ENCODE results near the gene HELQ. TPM values are rescaled to one million over a fixed set of nuclear protein-coding genes. Genes with fewer than 3 reads are reported as not detected.
"Not testable (repeated sequence)": the region's sequence is repeated elsewhere in the genome, so short reads cannot be mapped to it uniquely, and the experiment has no call there.

Gene HELQ
- total RNA-seq (20.9 TPM), polyA plus RNA-seq (14.3 TPM)
- long read RNA-seq, donor 1, partial matches to known transcripts = 0 of 1 reads
- long read RNA-seq, donor 1, other reads (novel, unspliced or antisense) = 0 of 1 reads
- long read RNA-seq, donor 2 = 0 reads
- long read RNA-seq, donor 3, partial matches to known transcripts = 0 of 4 reads
- long read RNA-seq, donor 3, other reads (novel, unspliced or antisense) = 0 of 4 reads
- long read RNA-seq, donor 4, partial matches to known transcripts = 40 of 133 reads
- long read RNA-seq, donor 4, other reads (novel, unspliced or antisense) = 90 of 133 reads
- long read RNA-seq, donor 5, transcript HELQ-206 (2 exons, 574 nt) = major isoform, 6 of 8 reads
- long read RNA-seq, donor 5, partial matches to known transcripts = 0 of 8 reads
- long read RNA-seq, donor 5, other reads (novel, unspliced or antisense) = 0 of 8 reads
- long read RNA-seq, donor 6, partial matches to known transcripts = 6 of 9 reads
- long read RNA-seq, donor 6, other reads (novel, unspliced or antisense) = 0 of 9 reads
- long read RNA-seq, donor 7, partial matches to known transcripts = 0 of 4 reads
- long read RNA-seq, donor 7, other reads (novel, unspliced or antisense) = 0 of 4 reads
- long read RNA-seq, donor 8 = 0 reads
- long read RNA-seq, donor 9, partial matches to known transcripts = 0 of 3 reads
- long read RNA-seq, donor 9, other reads (novel, unspliced or antisense) = 0 of 3 reads
- long read RNA-seq, donor 10, partial matches to known transcripts = 5 of 8 reads
- long read RNA-seq, donor 10, other reads (novel, unspliced or antisense) = 0 of 8 reads

GRCh38 chr4:83455281-83456183, at the start of gene HELQ, which contains the start of gene MRPS18C:
TSS of gene HELQ (minus strand) at chr4:83455823. CDS start at chr4:83455693, 130 bp downstream.
TSS of gene MRPS18C (plus strand) at chr4:83456058. CDS start at chr4:83456078, 20 bp downstream.
- Histone ChIP-seq H3K27me3 (ENCODE audit: control insufficient read depth in 2 of 2, insufficient read depth in 1 of 2, low read length in 1 of 2) (no peaks in the 10 kb centered on the region), H3K9me3 (ENCODE audit: control insufficient read depth in 2 of 2, insufficient read depth in 1 of 2, low read length in 1 of 2) (no peaks in the 10 kb centered on the region), H3K4me3 (ENCODE audit: low read length in 2 of 2) (peak within 1 kb of the TSS; percentile 81 to 100), H3K36me3 (ENCODE audit: control insufficient read depth in 2 of 2, insufficient read depth in 2 of 2, low read length in 1 of 2) (peaks cover 9 to 46% of the 10 kb centered on the region in 2 donors), H3K27ac (ENCODE audit: low read depth in 1 of 2, low read length in 1 of 2) (peak within 1 kb of the TSS; percentile 98 to 99), H3K4me1 (ENCODE audit: control insufficient read depth in 2 of 2, insufficient read depth in 2 of 2, low read length in 2 of 2) (peaks cover 2 to 11% of the 10 kb centered on the region in 2 donors)
- DNase-seq (ENCODE audit: low read depth in 6 of 9, low spot score in 9 of 9) = peak; percentile 94 to 100 (median 98)
- under 1% methylated on average over 58 of the region's 58 CpGs for WGBS

DNA sequence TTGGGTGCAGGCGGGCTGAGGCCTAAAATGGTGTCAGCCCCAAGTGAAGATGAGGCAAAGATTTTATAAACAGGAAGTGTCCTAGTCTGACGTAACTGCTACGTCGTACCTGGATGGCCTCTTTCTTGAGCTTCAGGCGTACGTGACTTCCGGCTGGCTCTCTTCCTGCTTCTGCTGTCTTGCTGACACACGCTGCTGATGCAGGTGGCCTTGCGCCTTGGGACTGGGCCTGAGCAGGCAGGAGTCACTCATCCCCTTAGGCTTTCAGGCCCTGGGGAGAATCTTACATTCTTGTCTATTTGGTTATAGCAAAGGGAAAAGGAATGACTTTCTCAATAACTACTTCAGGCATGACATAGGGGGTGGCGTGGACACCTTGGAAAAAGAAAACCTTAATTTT, 49.4 kb upstream of the HELQ start:
- WGBS = 97% methylated on average over 10 of the region's 10 CpGs
- Histone ChIP-seq H3K36me3 (ENCODE audit: control insufficient read depth in 2 of 2, insufficient read depth in 2 of 2, low read length in 1 of 2) (no peaks in the 10 kb centered on the region), H3K27me3 (ENCODE audit: control insufficient read depth in 2 of 2, insufficient read depth in 1 of 2, low read length in 1 of 2) (no peaks in the 10 kb centered on the region), H3K9me3 (ENCODE audit: control insufficient read depth in 2 of 2, insufficient read depth in 1 of 2, low read length in 1 of 2) (no peaks in the 10 kb centered on the region), H3K4me1 (ENCODE audit: control insufficient read depth in 2 of 2, insufficient read depth in 2 of 2, low read length in 2 of 2) (peaks cover 0 to 3% of the 10 kb centered on the region in 2 donors), H3K4me3 (ENCODE audit: low read length in 2 of 2) (no peak overlapping the region), H3K27ac (ENCODE audit: low read depth in 1 of 2, low read length in 1 of 2) (no peak overlapping the region)
- no peak for DNase-seq (ENCODE audit: low read depth in 6 of 9, low spot score in 9 of 9)

DNA sequence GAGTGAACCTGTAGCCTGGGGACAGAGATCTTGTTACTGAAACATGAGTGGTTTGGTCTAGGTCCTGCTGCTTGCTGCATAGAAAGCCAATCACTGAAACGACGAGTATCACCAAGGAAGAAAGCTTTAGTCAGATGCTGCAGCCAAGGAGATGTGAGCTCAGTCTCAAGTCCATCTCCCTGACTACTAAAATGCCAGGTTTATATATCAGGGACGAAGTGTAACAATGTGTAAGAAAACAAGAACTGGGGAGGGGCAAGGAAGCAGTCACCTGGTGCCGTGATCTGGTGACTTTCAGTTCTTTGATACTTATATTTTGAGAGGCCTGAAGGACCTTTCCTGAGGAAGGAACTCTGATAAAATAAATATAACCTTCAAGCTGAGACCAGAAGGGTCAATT, 48.9 kb upstream of the HELQ start:
- Histone ChIP-seq H3K9me3 (ENCODE audit: control insufficient read depth in 2 of 2, insufficient read depth in 1 of 2, low read length in 1 of 2) (no peaks in the 10 kb centered on the region), H3K27ac (ENCODE audit: low read depth in 1 of 2, low read length in 1 of 2) (no peak overlapping the region), H3K4me3 (ENCODE audit: low read length in 2 of 2) (no peak overlapping the region), H3K4me1 (ENCODE audit: control insufficient read depth in 2 of 2, insufficient read depth in 2 of 2, low read length in 2 of 2) (peaks cover 0 to 3% of the 10 kb centered on the region in 2 donors), H3K36me3 (ENCODE audit: control insufficient read depth in 2 of 2, insufficient read depth in 2 of 2, low read length in 1 of 2) (no peaks in the 10 kb centered on the region), H3K27me3 (ENCODE audit: control insufficient read depth in 2 of 2, insufficient read depth in 1 of 2, low read length in 1 of 2) (no peaks in the 10 kb centered on the region)
- WGBS = 92% methylated on average over 4 of the region's 4 CpGs
- DNase-seq (ENCODE audit: low read depth in 6 of 9, low spot score in 9 of 9) = no peak

DNA sequence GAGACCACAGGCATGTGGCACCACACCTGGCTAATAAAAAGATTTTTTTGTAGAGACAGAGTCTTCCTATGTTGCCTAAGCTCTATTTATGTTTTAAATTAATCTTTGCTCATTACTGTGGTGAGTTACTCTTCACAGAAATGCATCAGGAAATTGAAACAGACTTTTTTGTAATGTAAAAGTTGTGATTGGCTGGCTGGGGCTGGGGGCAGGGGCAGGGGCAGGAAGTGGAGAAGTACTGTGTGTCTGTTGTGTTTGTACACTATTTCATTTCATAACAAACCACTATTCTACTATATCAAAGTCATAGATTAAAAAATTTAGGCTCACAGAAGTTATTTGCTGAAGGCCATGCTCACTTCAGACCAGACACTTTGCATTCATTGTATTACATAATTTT, 48.4 kb upstream of the HELQ start:
- Histone ChIP-seq H3K27ac (ENCODE audit: low read depth in 1 of 2, low read length in 1 of 2) (no peak overlapping the region), H3K4me1 (ENCODE audit: control insufficient read depth in 2 of 2, insufficient read depth in 2 of 2, low read length in 2 of 2) (peaks cover 0 to 3% of the 10 kb centered on the region in 2 donors), H3K36me3 (ENCODE audit: control insufficient read depth in 2 of 2, insufficient read depth in 2 of 2, low read length in 1 of 2) (no peaks in the 10 kb centered on the region), H3K4me3 (ENCODE audit: low read length in 2 of 2) (no peak overlapping the region), H3K27me3 (ENCODE audit: control insufficient read depth in 2 of 2, insufficient read depth in 1 of 2, low read length in 1 of 2) (no peaks in the 10 kb centered on the region), H3K9me3 (ENCODE audit: control insufficient read depth in 2 of 2, insufficient read depth in 1 of 2, low read length in 1 of 2) (no peaks in the 10 kb centered on the region)
- peak in 1 of 9 donors; percentile 22 for DNase-seq (ENCODE audit: low read depth in 6 of 9, low spot score in 9 of 9)

- 96% methylated on average over 3 of the region's 3 CpGs for WGBS
- H3K36me3 ChIP-seq (ENCODE audit: control insufficient read depth in 2 of 2, insufficient read depth in 2 of 2, low read length in 1 of 2); H3K27ac ChIP-seq (ENCODE audit: low read depth in 1 of 2, low read length in 1 of 2); H3K27me3 ChIP-seq (ENCODE audit: control insufficient read depth in 2 of 2, insufficient read depth in 1 of 2, low read length in 1 of 2); H3K4me3 ChIP-seq (ENCODE audit: low read length in 2 of 2); DNase-seq (ENCODE audit: low read depth in 6 of 9, low spot score in 9 of 9); H3K4me1 ChIP-seq (ENCODE audit: control insufficient read depth in 2 of 2, insufficient read depth in 2 of 2, low read length in 2 of 2); H3K9me3 ChIP-seq (ENCODE audit: control insufficient read depth in 2 of 2, insufficient read depth in 1 of 2, low read length in 1 of 2): not testable (repeated sequence)
These were observed 46.0 kb upstream of the HELQ start for GRCh38 chr4:83501671-83502070.

GRCh38 chr4:83498187-83498586, 42.6 kb upstream of the HELQ start:
- no peaks in the 10 kb centered on the region for H3K36me3 ChIP-seq (ENCODE audit: control insufficient read depth in 2 of 2, insufficient read depth in 2 of 2, low read length in 1 of 2)
- no peak for DNase-seq (ENCODE audit: low read depth in 6 of 9, low spot score in 9 of 9)
- H3K27ac ChIP-seq (ENCODE audit: low read depth in 1 of 2, low read length in 1 of 2) = no peak overlapping the region
- H3K4me3 ChIP-seq (ENCODE audit: low read length in 2 of 2) = no peak overlapping the region
- WGBS = 100% methylated on average over 1 of the region's 1 CpG
- no peaks in the 10 kb centered on the region for H3K4me1 ChIP-seq (ENCODE audit: control insufficient read depth in 2 of 2, insufficient read depth in 2 of 2, low read length in 2 of 2)
- no peaks in the 10 kb centered on the region for H3K27me3 ChIP-seq (ENCODE audit: control insufficient read depth in 2 of 2, insufficient read depth in 1 of 2, low read length in 1 of 2)
- no peaks in the 10 kb centered on the region for H3K9me3 ChIP-seq (ENCODE audit: control insufficient read depth in 2 of 2, insufficient read depth in 1 of 2, low read length in 1 of 2)

DNA sequence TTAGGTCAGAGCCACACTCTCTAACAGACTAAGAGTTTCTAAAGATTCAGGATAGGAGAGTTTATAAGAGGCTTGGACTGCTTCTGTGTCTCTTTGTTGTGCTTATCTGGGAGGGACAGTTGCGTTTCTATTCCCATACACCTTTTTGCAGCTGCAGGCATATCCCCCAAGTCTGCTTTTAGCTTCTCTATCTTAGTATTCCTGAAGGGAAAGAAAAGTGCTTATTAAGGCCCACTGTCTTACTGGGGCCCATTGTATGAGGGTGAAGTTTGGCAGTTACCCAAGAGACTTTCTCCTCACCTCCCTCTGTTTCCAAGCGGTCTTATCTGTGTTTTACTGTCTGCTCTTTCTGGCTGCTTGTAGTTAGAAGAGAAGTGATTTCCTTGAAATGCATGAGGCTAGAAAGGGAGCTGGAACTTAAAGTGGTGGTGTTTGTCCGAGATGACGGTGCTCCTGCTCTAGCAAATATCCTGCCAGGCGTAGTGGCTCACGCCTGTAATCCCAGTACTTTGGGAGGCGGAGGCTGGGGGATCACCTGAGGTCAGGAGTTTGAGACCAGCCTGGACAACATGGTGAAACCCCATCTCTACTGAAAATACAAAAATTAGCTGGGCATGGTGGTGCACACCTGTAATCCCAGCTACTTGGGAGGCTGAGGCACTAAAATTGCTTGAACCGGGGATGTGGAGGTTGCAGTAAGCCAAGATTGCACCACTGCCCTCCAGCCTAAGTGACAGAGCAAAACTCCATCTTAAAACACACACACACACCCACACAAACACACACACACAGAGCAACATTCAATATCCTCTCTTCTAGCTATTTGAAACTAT, 40.7 kb upstream of the HELQ start:
- H3K36me3 ChIP-seq (ENCODE audit: control insufficient read depth in 2 of 2, insufficient read depth in 2 of 2, low read length in 1 of 2); H3K27ac ChIP-seq (ENCODE audit: low read depth in 1 of 2, low read length in 1 of 2); H3K9me3 ChIP-seq (ENCODE audit: control insufficient read depth in 2 of 2, insufficient read depth in 1 of 2, low read length in 1 of 2); H3K4me1 ChIP-seq (ENCODE audit: control insufficient read depth in 2 of 2, insufficient read depth in 2 of 2, low read length in 2 of 2); H3K27me3 ChIP-seq (ENCODE audit: control insufficient read depth in 2 of 2, insufficient read depth in 1 of 2, low read length in 1 of 2); H3K4me3 ChIP-seq (ENCODE audit: low read length in 2 of 2); DNase-seq (ENCODE audit: low read depth in 6 of 9, low spot score in 9 of 9): not testable (repeated sequence)
- WGBS = 98% methylated on average over 8 of the region's 8 CpGs

DNA sequence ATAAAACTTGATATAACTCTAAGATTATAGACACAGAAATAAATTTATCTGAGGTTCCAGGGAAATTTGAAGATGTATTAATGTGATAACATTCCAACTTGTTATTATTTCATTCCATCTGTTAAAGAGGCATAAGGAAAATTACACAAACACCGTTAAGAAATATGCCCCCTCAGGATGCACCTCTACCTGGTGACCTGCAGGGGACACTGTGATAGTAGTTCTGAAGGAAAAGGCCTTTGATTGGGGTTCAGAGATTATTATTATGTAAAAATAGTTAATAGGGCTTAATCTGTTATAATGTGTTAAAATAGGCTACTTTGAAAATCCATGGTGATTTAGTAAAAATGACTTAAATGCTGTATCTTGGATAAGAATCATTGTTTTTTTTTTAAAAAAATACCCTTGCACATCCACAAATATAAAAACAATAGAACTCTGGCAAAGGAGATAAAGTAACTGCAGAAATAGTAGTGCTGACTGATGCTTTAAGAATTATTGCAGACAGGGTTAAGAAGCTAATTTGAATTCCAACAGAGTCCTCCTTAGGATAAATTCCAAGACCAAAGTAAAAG, 35.3 kb upstream of the HELQ start:
- DNase-seq (ENCODE audit: low read depth in 6 of 9, low spot score in 9 of 9) = peak in 1 of 9 donors; percentile 37
- Histone ChIP-seq H3K27me3 (ENCODE audit: control insufficient read depth in 2 of 2, insufficient read depth in 1 of 2, low read length in 1 of 2) (no peaks in the 10 kb centered on the region), H3K27ac (ENCODE audit: low read depth in 1 of 2, low read length in 1 of 2) (no peak overlapping the region), H3K9me3 (ENCODE audit: control insufficient read depth in 2 of 2, insufficient read depth in 1 of 2, low read length in 1 of 2) (no peaks in the 10 kb centered on the region), H3K4me3 (ENCODE audit: low read length in 2 of 2) (no peak overlapping the region), H3K4me1 (ENCODE audit: control insufficient read depth in 2 of 2, insufficient read depth in 2 of 2, low read length in 2 of 2) (no peaks in the 10 kb centered on the region), H3K36me3 (ENCODE audit: control insufficient read depth in 2 of 2, insufficient read depth in 2 of 2, low read length in 1 of 2) (no peaks in the 10 kb centered on the region)
- 14% methylated on average over 1 of the region's 1 CpG for WGBS

Measured in thymus (tissue), 14 donors.